CD4-positive, alpha-beta T cell treated with Interleukin-6 at 100 ng/mL for 8 hours (primary cell): Measurements from ENCODE around the gene ZNF362.
A peak's percentile ranks its signal among the peaks of the same experiment; 100 is the strongest.
"Not testable (repeated sequence)": the region's sequence is repeated elsewhere in the genome, so short reads cannot be mapped to it uniquely, and the experiment has no call there.

Source experiments
- DNase-seq: peaks from one replicate; pipeline ENCODE4 v3.0.0-alpha.2; 2020; ENCODE audit warnings: mixed read lengths, low spot score

Gene ZNF362

DNA sequence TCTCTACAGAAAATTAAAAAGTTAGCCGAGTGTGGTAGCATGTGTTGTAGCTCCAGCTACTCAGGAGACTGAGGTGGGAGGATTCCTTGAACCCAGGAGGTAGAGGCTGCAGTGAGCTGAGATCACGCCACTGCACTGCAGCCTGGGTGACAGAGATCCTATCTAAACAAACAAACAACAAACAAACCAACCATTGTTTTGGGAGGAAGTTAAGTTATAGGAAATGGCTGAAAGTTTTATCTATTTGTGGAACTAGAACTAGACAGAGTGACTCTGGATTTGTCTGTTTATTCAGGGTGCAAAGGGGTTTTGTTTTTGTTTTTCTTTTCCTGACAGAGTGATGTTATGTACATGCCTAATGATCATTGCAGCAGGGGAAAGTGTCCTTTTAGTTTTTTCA lies 31.0 kb downstream of the ZNF362 start:
- DNase-seq, result no peak

DNA sequence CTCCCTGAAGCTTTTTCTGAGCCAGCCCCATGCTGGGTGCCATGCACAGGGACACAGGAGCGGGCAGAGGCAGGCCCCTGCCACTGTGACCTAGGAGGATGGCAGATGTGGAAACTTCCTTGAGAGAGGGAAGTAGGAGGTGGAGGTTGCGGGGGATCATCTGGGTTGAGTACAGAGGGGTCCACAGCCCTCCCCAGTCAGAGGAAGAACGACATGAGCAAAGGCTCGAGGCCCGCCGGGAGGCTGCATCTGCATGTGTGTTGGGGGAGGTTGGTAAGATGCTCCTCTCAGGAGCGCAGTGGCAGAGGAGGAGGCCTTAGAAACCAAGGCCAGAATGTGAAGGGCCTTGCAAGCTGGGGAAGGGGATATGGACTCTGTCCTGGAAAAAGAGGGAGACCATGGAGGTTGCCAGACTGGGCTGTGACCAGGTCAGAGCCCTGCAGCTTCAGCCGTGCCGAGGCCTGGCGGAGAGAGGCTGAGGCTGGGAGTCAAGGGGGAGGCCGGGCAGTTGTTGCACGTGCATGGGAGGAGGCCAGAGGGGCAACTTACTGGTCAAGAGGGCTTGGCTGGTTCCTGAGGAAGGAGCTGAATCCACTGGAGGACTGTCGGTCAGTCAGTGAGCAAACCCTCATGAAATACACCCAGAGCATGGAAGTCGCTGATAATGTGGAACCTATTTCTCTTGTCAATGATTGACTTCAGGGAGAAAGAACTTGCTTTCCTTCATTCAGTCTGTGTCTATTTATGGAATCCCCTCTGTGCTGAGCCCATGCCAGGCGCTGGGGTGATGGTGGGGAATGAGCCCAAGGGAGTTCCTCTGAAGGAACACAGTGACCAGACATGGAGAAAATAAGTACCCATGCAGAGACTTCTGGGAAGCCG lies 32.9 kb downstream of the ZNF362 start:
- DNase-seq, result no peak

DNA sequence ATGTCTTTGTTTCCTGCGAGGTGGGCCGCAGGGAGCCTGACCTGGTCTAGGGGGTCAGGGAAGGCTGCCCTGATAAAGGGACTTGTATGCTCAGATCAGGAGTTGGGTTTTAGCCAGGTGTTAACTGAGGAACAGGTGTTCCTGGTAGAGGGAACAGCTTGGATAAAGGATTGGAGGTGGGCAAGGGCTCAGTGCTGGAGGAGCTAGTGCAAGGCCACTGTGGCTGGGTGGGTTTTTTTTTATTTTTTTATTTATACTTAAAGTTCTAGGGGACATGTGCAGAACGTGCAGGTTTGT lies 33.5 kb downstream of the ZNF362 start:
- no peak for DNase-seq

DNA sequence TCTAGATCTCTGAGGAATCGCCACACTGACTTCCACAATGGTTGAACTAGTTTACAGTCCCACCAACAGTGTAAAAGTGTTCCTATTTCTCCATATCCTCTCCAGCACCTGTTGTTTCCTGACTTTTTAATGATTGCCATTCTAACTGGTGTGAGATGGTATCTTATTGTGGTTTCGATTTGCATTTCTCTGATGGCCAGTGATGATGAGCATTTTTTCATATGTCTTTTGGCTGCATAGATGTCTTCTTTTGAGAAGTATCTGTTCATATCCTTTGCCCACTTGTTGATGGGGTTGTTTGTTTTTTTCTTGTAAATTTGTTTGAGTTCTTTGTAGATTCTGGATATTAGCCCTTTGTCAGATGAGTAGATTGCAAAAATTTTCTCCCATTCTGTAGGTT lies 34.3 kb downstream of the ZNF362 start:
- DNase-seq, result not testable (repeated sequence)

DNA sequence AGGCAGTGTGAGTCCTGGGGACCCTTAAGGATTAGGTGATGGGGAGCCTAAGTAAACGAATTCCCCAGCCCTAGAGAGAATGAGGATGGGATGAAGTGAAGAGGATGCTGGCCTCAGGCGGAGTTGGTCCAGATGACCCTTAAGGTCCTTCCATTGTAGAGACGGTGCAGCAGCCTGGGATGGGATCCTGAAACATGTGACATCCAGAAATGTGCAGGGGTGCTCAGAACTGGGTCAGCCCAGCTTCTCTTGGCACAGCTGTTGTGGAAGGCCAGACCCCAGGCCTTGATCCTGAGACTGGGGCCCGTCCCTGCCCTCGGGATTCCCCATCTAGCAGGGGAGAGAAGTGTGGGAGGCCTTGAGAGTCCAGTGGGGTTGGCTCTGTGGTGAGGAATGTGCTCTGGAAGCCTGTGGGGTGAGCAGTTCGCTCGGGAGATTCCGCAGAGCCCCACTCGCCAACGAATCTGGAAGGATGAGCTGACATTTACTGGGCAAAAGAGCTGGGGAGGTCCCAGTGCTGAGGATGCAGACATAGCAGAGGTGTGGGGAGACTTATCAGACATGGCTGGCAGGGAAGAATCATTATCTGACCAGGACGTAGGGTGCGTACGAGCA lies 36.5 kb downstream of the ZNF362 start:
- DNase-seq, result no peak

DNA sequence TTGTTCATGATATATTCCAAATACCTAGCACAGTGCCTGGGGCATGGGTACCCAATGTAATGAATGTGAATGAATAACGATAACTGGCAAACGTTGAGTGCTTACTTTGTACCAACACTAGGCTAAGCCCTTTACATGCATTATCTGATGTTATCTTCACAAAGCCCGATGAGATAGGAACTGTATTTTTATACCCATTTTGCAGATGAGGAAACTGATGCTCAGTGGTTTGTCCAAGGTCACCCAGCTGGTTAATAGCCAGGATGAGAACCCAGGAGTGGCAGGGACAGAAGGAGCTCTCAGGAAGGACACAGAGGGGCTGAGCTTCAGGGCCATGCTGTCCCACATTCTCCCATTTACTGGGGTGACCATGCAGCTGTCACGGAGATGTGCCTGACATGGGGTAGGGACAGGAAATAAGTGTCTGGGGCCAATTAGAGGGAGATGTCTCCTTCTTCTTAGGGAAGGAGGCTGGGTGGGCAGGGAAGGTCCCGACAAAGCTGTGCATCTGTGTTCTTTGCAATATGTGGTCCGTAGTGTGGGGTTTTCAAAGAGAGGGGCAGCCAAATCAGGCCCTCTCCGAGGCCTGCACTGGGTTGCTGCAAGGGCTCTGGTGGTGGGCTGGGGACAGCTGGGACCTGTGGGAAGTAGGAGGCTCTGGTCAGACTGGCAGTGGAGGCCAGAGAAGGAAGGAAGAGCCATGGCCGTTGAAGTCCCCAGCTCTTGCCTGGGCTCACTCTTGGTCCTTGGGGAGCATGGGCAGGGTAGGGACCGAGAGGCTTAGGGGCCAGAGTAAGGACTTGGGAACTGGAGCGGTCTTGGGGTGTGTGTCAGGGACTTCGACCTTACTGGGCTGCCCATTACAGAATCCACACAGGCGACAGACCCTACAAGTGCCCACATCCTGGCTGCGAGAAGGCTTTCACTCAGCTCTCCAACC lies 38.0 kb downstream of the ZNF362 start:
- no peak for DNase-seq

DNA sequence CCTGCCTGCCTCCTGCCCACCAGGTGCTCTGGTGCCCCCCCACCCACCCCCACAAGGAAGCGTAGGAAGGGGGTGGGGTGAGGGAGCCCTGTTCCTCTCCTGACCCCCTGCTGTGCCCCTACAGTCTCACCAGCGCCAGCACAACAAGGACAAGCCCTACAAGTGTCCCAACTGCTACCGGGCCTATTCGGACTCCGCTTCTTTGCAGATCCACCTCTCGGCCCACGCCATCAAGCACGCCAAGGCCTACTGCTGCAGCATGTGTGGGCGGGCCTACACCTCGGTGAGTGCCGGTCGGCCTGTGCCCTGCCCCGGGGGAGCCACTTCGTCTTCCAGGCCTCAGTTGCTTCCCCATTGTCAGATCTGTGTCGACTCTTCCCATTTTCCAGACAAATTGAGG lies 38.7 kb downstream of the ZNF362 start:
- DNase-seq, result no peak

DNA sequence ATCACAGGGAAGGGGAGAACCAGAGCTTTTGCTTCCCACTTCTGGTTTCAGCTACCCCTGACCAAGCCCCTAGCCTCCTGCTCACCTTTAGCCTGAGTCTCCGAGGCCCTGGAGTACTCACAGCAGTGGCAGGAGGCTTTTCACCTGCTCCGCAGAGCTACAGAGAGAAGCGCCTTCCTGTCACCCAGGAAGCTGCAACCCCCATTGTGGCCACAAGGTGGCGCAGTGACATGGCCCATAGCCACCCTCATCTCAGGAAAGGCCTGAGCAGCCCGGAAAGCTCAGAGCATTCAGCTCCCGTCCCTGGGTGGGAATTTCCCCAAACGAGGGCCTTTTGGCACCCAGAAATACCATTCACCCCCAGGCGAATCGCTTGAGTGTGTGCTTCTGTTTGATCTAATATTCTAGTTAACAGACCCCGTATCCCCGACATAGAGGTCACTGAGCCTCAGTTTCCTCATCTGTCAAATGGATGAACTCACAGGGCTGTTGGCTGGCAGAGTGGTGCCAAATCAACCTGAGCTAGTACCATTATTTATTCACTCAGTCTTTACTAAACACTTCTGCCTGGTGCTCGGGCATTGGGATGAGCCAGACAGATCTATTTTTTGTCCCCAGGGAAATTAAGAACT lies 39.3 kb downstream of the ZNF362 start:
- DNase-seq, result peak; percentile 86

DNA sequence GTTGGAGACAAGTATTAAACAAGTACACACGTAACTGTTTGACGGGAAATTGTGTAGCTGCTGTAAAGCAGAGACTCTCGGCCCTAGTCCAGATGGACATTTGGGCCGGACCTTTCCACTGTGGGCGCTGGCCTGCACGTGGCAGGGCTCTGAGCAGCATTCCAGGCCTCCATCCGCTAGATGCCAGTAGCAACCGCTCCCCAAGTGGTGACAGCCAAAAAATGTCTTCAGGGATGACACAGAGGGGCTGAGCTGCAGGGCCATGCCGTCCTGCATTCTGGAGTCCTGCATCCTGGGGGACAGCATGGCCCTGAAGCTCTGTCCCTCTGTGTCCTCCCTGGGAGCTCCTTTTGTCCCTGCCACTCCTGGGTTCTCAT lies 39.8 kb downstream of the ZNF362 start:
- no peak for DNase-seq

DNA sequence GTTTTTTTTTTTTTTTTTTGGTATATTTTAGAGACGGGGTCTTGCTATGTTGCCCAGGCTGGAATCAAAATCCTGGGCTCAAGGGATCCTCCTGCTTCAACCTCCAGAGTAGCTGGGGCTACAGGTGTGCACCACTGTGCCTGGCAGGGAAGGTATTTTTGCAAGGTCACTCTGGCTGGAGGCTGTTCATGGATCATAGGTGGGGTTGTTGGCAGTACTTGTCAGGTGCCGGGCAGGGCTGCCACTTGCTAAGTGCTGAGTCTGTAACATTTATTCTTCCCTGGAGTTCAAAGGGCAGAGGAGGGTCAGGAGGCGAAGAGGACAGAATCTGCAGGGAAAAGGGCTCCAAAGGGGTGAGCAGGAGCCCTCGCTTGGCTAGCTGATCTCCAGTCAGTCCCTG lies 40.5 kb downstream of the ZNF362 start:
- no peak for DNase-seq

DNA sequence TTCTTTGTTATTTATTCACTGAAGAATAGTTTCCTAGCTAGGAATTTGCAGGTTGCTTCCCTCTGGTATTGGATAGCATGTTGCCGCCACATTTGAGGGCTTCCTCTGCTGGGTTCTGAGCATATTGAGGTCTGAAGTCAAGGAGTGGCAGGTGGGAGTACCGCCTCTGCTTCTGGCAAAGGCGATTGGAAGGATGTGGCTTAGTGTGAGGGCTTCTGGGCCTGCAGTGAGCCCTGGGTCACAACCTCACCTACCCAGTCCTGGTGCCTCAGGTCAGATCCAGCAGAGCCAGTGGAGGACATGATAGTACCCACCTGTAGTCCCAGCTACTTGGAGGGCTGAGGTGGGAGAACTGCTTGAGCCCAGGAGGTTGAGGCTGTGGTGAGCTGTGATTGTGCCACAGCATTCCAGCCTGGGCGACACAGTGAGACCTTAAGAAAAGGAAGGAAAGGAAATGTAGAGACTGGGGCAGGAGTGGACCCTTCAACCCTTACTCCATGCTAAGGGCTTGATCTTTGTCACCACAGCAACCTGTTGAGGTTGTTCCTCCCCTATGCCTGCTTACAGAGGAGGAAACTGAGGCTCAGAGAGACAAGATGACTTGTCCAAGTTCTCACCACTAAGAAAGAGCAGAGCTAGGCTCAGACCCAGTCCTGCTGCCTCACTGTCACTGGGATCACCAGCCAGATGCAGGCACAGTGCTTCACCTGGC lies 41.8 kb downstream of the ZNF362 start:
- no peak for DNase-seq

DNA sequence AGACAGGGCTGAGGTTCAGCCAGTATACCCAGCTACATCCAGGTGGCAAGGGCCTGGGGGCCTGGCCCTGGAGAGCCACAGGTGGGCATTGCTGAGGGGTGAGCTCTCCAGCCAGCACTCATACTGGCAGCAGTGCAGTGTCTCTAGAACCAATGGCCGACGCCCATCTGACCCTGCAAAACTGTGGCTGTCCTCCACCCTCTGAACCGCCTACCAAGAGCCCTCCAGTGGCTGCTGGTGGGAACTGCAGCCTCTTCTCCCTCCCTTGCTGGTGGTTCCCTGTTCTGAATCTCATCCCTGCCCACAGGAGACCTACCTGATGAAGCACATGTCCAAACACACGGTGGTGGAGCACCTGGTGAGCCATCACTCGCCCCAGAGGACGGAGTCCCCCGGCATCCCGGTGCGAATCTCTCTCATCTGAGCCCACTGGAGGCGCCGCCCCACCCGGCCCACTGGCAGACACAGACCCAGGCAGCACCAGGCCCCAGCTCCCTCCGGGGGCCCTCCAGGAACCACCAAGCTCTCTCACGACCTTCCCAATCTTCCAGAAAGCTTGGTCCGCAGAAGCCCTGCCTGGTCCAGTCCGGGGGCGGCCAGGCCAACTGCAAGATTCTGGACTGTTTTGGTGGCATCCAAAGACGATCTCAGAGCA lies 42.5 kb downstream of the ZNF362 start:
- peak; percentile 47 for DNase-seq

DNA sequence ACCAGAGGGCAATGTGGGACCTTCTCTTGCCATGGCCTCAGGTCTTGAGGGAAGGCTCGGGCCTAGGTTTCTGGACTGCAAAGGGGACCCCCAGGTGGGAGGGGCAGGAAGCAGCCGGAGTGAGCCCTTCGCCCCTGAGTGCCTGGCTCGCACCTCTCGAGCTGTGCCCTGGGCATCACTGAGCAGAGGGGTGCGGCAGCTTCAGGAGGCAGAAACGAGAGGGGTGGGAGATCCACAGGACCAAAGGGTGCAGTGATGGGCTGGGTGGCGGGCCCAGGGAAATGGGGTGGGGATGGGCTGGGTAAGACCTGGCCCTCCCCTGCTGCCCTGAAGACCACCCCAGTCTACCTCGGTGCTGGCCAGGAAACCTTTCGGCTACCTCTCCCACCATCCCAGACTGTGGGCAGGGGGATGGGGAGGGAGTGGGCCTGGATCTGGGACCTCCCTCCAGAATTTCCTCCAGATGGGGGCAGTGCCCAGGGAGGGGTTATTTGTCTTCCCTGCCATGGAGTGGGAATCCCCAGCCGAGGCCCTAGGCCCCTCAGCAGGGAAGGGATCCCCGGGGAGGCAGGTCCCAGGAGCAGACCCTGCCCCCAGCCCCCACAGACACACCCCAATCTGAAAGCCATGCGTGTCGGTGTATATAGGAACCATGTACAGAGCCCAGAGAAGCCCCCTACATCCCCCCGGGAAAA lies 43.3 kb downstream of the ZNF362 start:
- no peak for DNase-seq

DNA sequence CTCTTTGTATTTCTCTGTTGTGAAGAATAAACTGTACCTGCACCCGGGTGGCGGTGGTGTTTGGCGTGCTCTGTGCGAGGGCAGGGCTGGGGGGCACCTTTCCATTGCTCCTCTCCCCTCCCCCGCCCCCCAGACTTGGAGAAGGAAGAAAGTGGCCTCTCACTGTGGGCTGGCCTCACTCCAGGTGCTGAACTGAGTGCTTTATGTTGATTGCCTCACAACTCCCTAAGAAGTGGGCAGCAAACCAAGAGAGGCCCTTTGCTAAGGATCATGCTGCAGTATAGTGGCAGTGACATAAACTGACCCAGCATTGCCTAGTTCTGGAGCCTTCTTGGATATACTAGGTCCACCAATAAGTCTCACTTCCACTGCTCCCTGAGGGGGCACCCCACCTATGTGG lies 44.4 kb downstream of the ZNF362 start:
- DNase-seq, result no peak

DNA sequence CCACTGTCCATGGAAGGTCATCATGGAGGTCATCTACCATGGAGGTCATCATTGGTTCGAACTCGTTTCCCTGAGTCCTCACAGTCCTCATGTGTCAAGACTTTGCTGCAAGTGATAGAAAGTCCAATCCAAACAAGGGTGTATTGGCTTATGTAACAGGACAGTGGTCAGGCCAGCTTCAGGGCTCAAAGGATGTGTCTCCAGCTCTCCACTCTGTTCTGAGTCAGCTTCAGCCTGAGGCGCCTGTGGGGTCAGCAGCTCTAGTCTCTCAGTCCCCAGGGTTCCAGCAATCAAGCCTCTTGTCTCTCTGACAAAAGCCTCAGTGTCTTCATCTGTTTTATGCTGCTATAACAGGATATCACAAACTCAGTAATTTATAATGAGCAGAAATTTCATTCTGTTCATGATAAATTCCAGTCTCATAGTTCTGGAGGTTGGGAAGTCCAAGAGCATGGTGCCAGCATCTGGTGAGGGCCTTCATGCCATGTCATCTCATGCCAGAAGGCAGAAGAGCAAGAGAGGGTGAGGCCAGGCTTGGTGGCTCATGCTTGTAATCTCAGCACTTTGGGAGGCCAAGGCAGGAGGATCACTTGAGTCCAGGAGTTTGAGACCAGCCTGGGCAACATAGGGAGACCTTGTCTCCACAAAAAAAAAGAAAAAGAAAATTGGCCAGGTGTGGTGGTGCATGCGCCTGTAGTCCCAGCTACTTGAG lies 45.1 kb downstream of the ZNF362 start:
- DNase-seq, result no peak

DNA sequence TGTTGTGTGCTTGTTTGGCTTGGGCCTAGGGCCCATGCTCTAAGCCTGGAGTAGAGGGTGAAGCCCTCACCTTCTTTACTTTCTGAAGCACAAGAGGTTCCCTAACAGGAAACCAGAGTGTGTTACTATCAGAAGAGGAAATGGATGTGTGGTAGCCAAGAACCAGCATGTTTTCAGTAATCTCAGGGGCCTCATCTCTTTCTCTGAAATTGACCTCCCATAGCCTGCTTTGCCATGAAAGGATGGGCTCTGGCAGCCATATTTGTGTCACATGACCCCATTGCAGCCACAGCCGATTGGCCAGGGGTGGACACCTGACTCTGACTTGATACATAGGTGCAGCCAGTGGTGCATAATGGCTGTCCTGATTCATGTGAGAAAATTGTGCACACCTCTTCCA lies 46.0 kb downstream of the ZNF362 start:
- no peak for DNase-seq

DNA sequence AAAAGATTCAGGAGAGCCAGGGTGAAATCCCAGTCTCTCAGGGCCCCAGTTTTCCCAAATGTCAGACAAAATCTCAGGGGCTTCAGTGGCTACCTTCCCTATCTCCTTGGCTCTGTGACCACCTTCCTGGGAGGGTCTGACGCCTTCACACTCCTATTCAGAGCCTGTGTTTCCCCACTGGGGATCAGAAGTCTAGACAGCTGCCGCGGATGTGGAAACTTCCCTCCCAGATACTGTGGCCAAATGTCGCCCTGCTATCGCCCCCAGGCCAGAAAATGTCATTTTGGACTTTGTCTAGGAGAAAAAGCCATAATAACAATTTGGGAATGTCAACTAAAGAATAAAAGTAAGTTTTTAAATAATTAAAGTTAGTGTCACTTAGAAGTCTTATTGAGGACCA lies 48.7 kb downstream of the ZNF362 start:
- no peak for DNase-seq

DNA sequence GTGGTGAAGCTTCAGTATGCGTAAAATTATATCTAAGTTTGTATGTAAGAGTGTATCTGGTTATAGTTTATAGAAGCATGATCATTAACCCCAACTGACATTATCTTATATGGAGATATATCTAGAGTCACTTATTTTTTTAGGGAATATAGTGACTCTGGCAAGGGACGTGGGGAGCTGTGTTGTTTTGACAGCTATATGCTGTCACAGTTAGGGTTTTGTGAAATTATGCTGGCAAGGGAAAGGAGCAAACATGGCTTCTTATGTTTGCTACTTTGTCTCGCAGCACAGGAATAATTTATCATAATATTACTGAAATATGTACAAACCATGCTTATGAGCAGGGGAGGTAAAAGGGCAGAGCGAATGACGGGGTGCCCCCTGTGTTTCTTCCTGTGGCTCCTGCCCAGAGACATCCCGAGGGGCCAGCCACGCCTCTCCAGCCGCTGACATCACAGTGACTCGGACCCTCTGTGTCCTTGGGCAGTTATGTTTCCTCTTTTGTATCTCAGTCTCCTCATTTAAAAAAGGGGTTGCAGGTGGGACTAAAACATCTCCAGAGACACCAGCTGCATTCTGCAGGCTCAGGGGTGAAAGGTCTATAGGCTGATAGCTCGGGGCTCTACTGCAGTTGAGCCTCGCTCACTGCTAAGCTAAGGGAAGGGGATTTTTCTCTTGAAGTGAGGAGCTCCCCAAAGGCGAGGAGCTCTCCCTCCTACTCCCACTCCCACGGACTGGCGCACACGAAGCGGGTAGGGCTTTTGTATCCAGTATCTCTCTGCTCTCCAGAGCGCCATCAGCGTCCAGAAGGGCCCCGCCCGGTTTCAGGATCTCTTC lies 49.7 kb downstream of the ZNF362 start:
- no peak for DNase-seq
